H1 (cell line): ENCODE measurements around the gene ZSWIM9.

Source experiments
- CTCF ChIP-seq, 3 experiments: IDR thresholded peaks; 1 replicate in 2 of 3; 2 replicates in 1 of 3; pipeline versions ENCODE4 v1.5.1 to v1.6.1; 2011; ENCODE audit warnings: low read length in 3 of 3, mild to moderate bottlenecking in 3 of 3, inconsistent platforms in 2 of 3, low read depth in 1 of 3, moderate library complexity in 1 of 3; ENCODE audit not compliant: insufficient read depth in 1 of 3; ENCODE audit errors: control extremely low read depth in 1 of 3
- POLR2A ChIP-seq, 2 experiments: IDR thresholded peaks; 1 replicate in 1 of 2; 2 replicates in 1 of 2; pipeline ENCODE4 v1.6.1; 2011; ENCODE audit warnings: low read depth in 2 of 2, low read length in 2 of 2, mild to moderate bottlenecking in 2 of 2; ENCODE audit errors: control extremely low read depth in 1 of 2
- SP1 ChIP-seq: IDR thresholded peaks from 2 replicates; pipeline ENCODE4 v1.6.1; 2011; ENCODE audit warnings: low read depth, low read length

- TF ChIP-seq CTCF (IDR thresholded peaks at IDR 0.05; ENCODE audit: control extremely low read depth in 1 of 3, insufficient read depth in 1 of 3, low read depth in 1 of 3, low read length in 3 of 3), result no peak
- TF ChIP-seq SP1, result no peak
- no peak for TF ChIP-seq POLR2A (IDR thresholded peaks at IDR 0.05; ENCODE audit: control extremely low read depth in 1 of 2, low read depth in 2 of 2, low read length in 2 of 2)
These were observed 22.3 kb downstream of the ZSWIM9 start for GRCh38 chr19:48192750-48193149.
